Neutrophil (primary cell): Measurements from ENCODE around the gene EFNB2.

Source experiments
- H3K27ac ChIP-seq: fragments of 200-600 bp; sonication (generic); 2 replicates; pipeline ENCODE4 v1.5.1; 2016; ENCODE audit warnings: mild to moderate bottlenecking, moderate library complexity
- H3K27me3 ChIP-seq: fragments of 200-600 bp; sonication (generic); 2 replicates; pipeline ENCODE4 v1.6.0; 2016; ENCODE audit warnings: mild to moderate bottlenecking
- H3K36me3 ChIP-seq: fragments of 200-600 bp; sonication (generic); 2 replicates; pipeline ENCODE4 v1.5.1; 2017
- H3K4me1 ChIP-seq, 2 experiments: fragments of 200-600 bp in 1 of 2; sonication (generic) in 1 of 2; 1 replicate in 1 of 2; 2 replicates in 1 of 2; pipeline versions ENCODE4 v1.5.1 to v1.6.1; 2013 to 2016; ENCODE audit warnings: low read depth in 1 of 2, low read length in 1 of 2, mild to moderate bottlenecking in 1 of 2, moderate library complexity in 1 of 2; ENCODE audit not compliant: control insufficient read depth in 1 of 2, insufficient read depth in 1 of 2
- H3K4me3 ChIP-seq, 2 experiments: fragments of 200-600 bp in 1 of 2; sonication (generic) in 1 of 2; 1 replicate in 1 of 2; 2 replicates in 1 of 2; pipeline ENCODE4 v1.5.1; 2013 to 2016; ENCODE audit warnings: low read depth in 1 of 2, low read length in 1 of 2, mild to moderate bottlenecking in 1 of 2, moderate library complexity in 1 of 2
- H3K9me3 ChIP-seq: fragments of 200-600 bp; sonication (generic); 2 replicates; pipeline ENCODE4 v1.5.1; 2016
- CTCF ChIP-seq: fragments of 200-600 bp; sonication (generic); IDR thresholded peaks from 2 replicates; pipeline ENCODE4 v1.5.1; 2016; ENCODE audit warnings: antibody characterized with exemption

Gene EFNB2

GRCh38 chr13:106445996-106446395, 89.5 kb downstream of the EFNB2 start:
- TF ChIP-seq CTCF, result no peak
- Histone ChIP-seq H3K27ac (no peak overlapping the region), H3K27me3 (peaks cover 4% of the 10 kb centered on the region), H3K4me1 (no peaks in the 10 kb centered on the region), H3K9me3 (no peaks in the 10 kb centered on the region), H3K36me3 (no peaks in the 10 kb centered on the region), H3K4me3 (no peak overlapping the region)

- H3K9me3 ChIP-seq, result no peaks in the 10 kb centered on the region
- H3K27me3 ChIP-seq, result peaks cover 4% of the 10 kb centered on the region
- no peak for TF ChIP-seq CTCF
- H3K4me1 ChIP-seq, result no peaks in the 10 kb centered on the region
- H3K27ac ChIP-seq, result no peak overlapping the region
- no peak overlapping the region for H3K4me3 ChIP-seq
- no peaks in the 10 kb centered on the region for H3K36me3 ChIP-seq
Measured at GRCh38 chr13:106443607-106444322, 91.7 kb downstream of the EFNB2 start.

- no peak for TF ChIP-seq CTCF
- no peaks in the 10 kb centered on the region for H3K4me1 ChIP-seq
- H3K9me3 ChIP-seq, result no peaks in the 10 kb centered on the region
- no peaks in the 10 kb centered on the region for H3K36me3 ChIP-seq
- H3K27ac ChIP-seq, result no peak overlapping the region
- H3K4me3 ChIP-seq, result no peak overlapping the region
- H3K27me3 ChIP-seq, result peaks cover 4% of the 10 kb centered on the region
Measured at GRCh38 chr13:106440866-106441265, 94.6 kb downstream of the EFNB2 start.
